ENCODE results near the gene STRN4. TPM values are rescaled to one million over a fixed set of nuclear protein-coding genes. Genes with fewer than 3 reads are reported as not detected.

STRN4 gene
- total and polyA plus RNA-seq, 9 of the 15 experiments (the other 6 are each of a cell fraction or from before 2014, with no cell fraction given), result 0.62 to 83.7 (median 36.9) TPM

- Histone ChIP-seq H3K4me1 (replicated peaks in 1 of 2; ENCODE audit: control insufficient read depth in 2 of 2, insufficient read depth in 2 of 2, low read length in 2 of 2) (peaks cover 28 to 49% of the 10 kb centered on the region in 2 experiments), H3K27ac (ENCODE audit: extremely low read depth, low read depth, low read length) (peak overlapping the region; percentile 95), H3K79me2 (ENCODE audit: control insufficient read depth, insufficient read depth, low read length) (peaks cover 72% of the 10 kb centered on the region), H3K4me3 (peak overlapping the region; percentile 91), H3K9ac (ENCODE audit: insufficient read depth in 1 of 2, low read depth in 2 of 2, low read length in 2 of 2) (peak overlapping the region; percentile 99), H3K9me3 (replicated peaks; ENCODE audit: control insufficient read depth, insufficient read depth, low read depth, low read length) (no peaks in the 10 kb centered on the region), H3K9me1 (ENCODE audit: control insufficient read depth, insufficient read depth, low read length) (peaks cover 5% of the 10 kb centered on the region), H3K4me2 (ENCODE audit: insufficient read depth, low read length) (peak overlapping the region; percentile 92), H2AFZ (ENCODE audit: low read depth, low read length) (no peak overlapping the region), H3K36me3 (ENCODE audit: control insufficient read depth, insufficient read depth, low read length) (peaks cover 52% of the 10 kb centered on the region), H3K27me3 (ENCODE audit: control insufficient read depth in 2 of 2, insufficient read depth in 2 of 2, low read length in 2 of 2) (no peaks in the 10 kb centered on the region), H4K20me1 (replicated peaks; ENCODE audit: control insufficient read depth, insufficient read depth, low read length) (peaks cover 52% of the 10 kb centered on the region)
- ATAC-seq (peak; percentile 60), FAIRE-seq (peak; percentile 92), DNase-seq (ENCODE audit: extremely low read depth in 1 of 4, low spot score in 3 of 4) (peak; percentile 75 to 97 (median 84))
- BruUV-seq (replicated peaks), result TSS peak; percentile 72
- POLR2A ChIA-PET, result interaction anchor here (0.6 to 5.9 kb wide), 28 partner anchors 9 to 1785 kb away, joined by 3 to 89 read pairs (median 4); partner anchors contain the start of genes AP2S1 and DACT3
- intact Hi-C loops (cut with micrococcal nuclease) (loop anchor here (5.0 kb wide), 1 partner anchor 41 kb away; no protein-coding TSS in a partner anchor), in situ Hi-C loops (cut with MboI) (no loop called here)
- 0% methylated on average over 15 of the region's 20 CpGs for WGBS (ENCODE audit: insufficient coverage, low coverage, missing lambda C conversion rate)
- CTCF ChIA-PET (ENCODE audit: low intra/inter-chr PET ratio), result no interaction called here
- TF ChIP-seq ZNF644 (tag; IDR thresholded peaks at IDR 0.05; ENCODE audit: low read depth) (no peak), ZNF197 (CRISPR knock-in tag; IDR thresholded peaks at IDR 0.05; ENCODE audit: low read depth) (no peak), FOSL1 (tag; conservative IDR thresholded peaks at IDR 0.05) (peak; percentile 97), U2AF1 (optimal IDR thresholded peaks at IDR 0.05; ENCODE audit: low read depth, low read length) (no peak), ZNF584 (CRISPR knock-in tag; IDR thresholded peaks at IDR 0.05; ENCODE audit: low read depth) (0 out of 2 replicates have a peak, but pooled peaks have one; percentile 20), E2F4 (CRISPR knock-in tag; IDR thresholded peaks at IDR 0.05; ENCODE audit: low read depth) (no peak), SMAD4 (CRISPR knock-in tag; conservative IDR thresholded peaks at IDR 0.05) (peak; percentile 94), ARID3A (IDR thresholded peaks at IDR 0.05; ENCODE audit: borderline replicate concordance, low read depth, low read length) (no peak), CCAR2 (IDR thresholded peaks at IDR 0.05; ENCODE audit: low read depth, low read length) (no peak), ELF4 (CRISPR knock-in tag; IDR thresholded peaks at IDR 0.05) (no peak; the same call in 1 of the 2 replicates), ZC3H11A (IDR thresholded peaks at IDR 0.05; ENCODE audit: low read depth, low read length) (no peak), ZNF79 (CRISPR knock-in tag; IDR thresholded peaks at IDR 0.05; ENCODE audit: low read depth) (0 out of 2 replicates have a peak, but pooled peaks have one; percentile 34), HMG20A (CRISPR knock-in tag; conservative IDR thresholded peaks at IDR 0.05) (no peak), IRF1 (CRISPR knock-in tag; IDR thresholded peaks at IDR 0.05; ENCODE audit: borderline replicate concordance) (no peak), COPS2 (conservative IDR thresholded peaks at IDR 0.05) (no peak)
- TF ChIP-seq, protein P1, sequence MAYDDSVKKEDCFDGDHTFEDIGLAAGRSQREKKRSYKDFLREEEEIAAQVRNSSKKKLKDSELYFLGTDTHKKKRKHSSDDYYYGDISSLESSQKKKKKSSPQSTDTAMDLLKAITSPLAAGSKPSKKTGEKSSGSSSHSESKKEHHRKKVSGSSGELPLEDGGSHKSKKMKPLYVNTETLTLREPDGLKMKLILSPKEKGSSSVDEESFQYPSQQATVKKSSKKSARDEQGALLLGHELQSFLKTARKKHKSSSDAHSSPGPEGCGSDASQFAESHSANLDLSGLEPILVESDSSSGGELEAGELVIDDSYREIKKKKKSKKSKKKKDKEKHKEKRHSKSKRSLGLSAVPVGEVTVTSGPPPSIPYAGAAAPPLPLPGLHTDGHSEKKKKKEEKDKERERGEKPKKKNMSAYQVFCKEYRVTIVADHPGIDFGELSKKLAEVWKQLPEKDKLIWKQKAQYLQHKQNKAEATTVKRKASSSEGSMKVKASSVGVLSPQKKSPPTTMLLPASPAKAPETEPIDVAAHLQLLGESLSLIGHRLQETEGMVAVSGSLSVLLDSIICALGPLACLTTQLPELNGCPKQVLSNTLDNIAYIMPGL (CRISPR knock-in tag; IDR thresholded peaks at IDR 0.05), result no peak; the same call in 1 of the 2 replicates
Observed at GRCh38 chr19:46786236-46787039, 40.2 kb upstream of the STRN4 start.
